Lower leg skin (tissue), 3 donors: Measurements from ENCODE around the gene CORO2A.

Experiments
- POLR2A ChIP-seq, 2 donors: fragments of 450-650 bp; IDR thresholded peaks; one replicate each; pipeline ENCODE4 v1.6.1; 2016 to 2017; ENCODE audit warnings: antibody characterized with exemption in 2 of 2, mild to moderate bottlenecking in 1 of 2, moderate library complexity in 1 of 2
- TF ChIP-seq, protein P1 (sequence below), 3 donors: fragments of 450-650 bp; IDR thresholded peaks; one replicate each; pipeline ENCODE4 v1.5.1; 2016; ENCODE audit warnings: antibody characterized with exemption in 3 of 3, mild to moderate bottlenecking in 3 of 3, moderate library complexity in 2 of 3

DNA sequence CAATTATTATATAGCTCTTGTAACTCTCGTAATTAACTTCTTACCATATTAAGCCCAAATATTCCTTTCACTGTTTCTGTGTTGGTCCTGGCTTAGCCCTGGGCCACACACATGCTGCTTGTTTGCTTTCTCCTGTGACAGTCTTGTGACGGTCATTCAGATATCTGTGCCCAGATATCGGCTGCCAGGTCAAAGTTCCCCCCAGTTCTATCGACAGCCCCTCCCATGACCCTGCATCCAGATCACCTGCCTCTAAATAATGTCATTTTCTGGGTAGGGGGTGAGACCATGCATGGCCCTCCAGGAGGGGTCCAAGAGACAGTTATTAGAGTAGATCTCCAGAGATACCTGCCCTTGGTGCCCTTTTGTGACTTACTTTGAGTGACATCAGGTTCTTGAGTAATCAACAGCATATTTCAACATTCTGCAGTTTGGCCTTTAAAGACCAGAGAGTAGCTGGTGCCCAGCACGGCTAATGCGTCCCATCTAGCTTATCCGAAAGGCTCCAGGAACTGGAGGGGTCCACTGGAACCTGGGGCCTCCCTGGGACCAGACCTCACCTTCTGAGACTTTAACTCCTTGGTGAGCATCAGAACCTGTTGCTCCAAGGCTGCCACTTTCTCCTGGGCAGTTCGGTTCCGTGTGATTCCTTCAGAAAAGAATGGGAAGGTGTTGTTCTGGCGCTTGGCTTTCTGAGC, 36.1 kb upstream of the CORO2A start:
- TF ChIP-seq, protein P1, sequence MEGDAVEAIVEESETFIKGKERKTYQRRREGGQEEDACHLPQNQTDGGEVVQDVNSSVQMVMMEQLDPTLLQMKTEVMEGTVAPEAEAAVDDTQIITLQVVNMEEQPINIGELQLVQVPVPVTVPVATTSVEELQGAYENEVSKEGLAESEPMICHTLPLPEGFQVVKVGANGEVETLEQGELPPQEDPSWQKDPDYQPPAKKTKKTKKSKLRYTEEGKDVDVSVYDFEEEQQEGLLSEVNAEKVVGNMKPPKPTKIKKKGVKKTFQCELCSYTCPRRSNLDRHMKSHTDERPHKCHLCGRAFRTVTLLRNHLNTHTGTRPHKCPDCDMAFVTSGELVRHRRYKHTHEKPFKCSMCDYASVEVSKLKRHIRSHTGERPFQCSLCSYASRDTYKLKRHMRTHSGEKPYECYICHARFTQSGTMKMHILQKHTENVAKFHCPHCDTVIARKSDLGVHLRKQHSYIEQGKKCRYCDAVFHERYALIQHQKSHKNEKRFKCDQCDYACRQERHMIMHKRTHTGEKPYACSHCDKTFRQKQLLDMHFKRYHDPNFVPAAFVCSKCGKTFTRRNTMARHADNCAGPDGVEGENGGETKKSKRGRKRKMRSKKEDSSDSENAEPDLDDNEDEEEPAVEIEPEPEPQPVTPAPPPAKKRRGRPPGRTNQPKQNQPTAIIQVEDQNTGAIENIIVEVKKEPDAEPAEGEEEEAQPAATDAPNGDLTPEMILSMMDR (IDR thresholded peaks at IDR 0.05), result no peak
- TF ChIP-seq POLR2A (IDR thresholded peaks at IDR 0.05), result no peak
